Measurements from ENCODE around the gene FBXO21.
"Not testable (repeated sequence)": the region's sequence is repeated elsewhere in the genome, so short reads cannot be mapped to it uniquely, and the experiment has no call there.

The FBXO21 gene

GRCh38 chr12:117134721-117135120 lies 55.5 kb downstream of the FBXO21 start:
- ATAC-seq: no peak

- peak; percentile 65 to 80 for ATAC-seq
These were observed 56.2 kb downstream of the FBXO21 start for GRCh38 chr12:117134059-117134458.

DNA sequence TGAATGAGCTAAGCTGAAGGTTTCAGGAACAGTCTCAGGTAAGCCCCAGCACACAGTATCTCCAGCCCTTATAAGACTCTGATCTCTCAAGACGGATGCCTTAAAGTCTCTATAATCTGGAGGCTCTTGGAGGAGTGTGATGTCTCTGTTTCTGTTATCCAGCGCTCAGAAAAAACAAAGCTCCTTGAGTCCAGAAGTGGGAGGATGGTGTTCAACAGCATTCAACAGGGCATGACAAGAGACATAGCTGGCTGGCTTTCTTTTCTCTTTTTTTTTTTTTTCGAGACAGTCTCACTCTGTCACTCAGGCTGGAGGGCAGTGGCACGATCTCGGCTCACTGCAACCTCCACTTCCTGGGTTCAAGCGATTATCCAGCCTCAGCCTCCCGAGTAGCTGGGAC lies 59.5 kb downstream of the FBXO21 start:
- ATAC-seq: no peak

DNA sequence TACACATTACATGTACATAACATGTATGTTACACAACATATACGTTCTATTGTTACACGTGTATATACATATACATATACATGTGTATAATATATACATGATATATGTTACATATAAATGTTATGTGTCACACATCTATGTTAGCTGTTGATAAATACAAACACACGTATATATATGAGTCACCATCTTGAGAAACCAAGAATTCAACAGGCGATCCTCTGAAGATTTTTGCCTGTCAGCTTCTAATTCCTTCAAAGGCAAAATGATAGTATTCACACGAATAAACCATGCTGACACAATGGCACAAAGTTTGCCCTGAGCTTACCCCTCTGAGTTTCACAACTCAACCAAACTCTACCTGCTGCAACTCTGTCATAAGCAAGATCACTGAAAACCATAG lies 60.9 kb downstream of the FBXO21 start:
- ATAC-seq: no peak

DNA sequence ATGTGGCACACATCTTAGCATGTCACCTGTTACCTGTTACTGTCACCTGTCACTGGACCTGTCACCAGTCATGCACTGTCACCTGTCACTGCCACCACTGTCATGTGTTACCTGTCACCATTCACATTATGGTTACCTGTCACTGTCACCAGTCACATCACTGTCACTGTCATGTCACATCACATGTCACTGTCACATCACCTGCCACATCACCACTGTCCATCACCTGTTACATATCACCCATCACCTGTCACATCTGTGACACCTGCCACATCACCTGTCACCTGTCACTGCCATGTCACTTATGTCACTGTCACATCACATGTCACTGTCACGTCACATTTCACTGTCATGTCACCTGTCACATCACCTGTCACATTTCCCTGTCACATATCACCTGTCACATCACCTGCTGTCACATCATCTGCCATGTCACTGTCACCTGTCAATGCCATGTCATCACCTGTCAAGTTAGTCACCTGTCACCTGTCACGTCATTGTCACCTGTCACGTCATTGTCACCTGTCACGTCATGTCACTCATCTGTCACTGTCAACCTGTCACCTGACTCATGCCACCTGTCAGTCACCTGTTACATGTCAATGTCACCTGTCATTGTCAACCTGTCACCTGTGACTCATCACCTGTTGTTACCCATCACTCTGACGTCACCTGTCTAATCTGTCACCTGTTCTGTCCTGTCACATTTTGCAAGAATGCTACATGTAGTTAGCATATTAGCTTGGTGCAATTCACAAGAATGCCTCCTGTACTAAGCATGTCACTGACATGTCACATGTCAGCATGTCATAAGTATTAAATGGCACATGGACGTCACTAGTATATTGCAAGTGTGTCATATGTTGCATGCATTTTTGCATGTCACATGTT lies 62.1 kb downstream of the FBXO21 start:
- ATAC-seq: no peak

DNA sequence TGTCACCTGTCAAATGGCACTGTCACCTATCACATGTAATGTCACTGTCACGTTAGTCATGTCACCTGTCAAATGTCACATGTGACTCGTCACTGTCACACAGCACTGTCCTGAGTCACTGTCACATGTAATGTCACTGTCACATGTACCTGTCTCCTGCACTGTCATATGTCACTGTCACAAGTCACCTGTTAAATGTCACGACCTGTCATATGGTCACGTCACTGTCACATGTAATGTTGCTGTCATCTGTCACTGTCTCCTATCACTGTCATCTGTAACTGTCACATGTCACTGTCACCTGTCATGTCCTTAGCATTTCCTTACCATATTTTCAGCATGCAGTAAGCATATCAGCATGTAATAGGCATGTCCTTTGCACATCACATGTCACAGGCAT lies 63.9 kb downstream of the FBXO21 start:
- no peak for ATAC-seq

DNA sequence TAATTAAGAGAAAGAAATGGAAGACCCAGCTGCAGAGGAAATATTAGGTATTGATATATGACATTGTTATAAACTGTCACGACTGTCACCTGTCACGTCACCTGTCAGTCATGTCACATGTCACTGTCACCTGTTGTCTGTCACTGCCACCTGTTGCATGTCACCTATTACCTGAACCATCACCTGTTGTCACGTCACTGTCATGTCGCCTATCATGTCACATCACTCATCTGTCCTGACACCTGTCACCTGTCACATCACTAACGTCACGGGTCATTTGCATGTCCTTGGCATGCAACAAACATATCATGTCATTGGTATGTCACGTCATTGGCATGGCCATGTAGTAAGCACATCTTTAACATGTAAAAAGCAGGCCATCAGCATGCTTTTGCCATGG lies 64.5 kb downstream of the FBXO21 start:
- ATAC-seq: no peak

DNA sequence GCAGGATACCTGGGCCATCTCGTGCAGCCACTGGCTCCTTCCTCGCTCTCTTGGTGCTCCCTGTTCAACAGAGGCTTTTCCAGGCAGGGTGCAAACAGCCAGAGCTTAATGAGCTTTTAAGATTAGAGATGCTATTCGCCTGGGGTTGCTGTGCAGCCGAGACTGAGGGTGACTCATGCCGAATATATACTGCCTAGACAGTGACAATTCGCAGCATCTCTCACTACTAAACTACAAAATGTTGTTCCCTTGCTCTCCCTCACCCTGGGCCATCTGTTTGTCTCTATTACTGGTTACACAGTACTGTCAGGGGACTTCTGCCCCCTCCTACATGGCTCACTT lies 65.0 kb downstream of the FBXO21 start:
- ATAC-seq: no peak

- ATAC-seq: no peak
These were observed 65.6 kb downstream of the FBXO21 start for GRCh38 chr12:117124421-117125271.

DNA sequence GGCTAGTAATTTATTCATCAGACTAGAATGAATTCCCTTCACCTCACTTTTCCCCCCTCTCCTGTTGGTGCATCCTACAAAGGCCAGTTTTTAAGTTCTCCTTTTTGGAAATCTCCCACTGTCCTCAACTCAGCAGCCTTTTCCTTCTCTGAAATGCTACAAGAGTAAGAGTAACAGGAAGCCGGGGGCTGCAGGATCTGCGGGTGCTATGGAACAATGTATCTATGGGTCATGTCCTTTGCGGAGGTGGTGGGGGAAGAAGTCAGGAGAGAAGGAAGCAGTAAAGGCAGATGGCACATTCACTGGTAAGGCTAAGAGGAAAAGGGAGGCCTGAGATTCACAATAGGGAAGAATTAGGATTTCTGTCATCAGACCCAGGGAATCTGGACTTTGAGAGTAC lies 68.8 kb downstream of the FBXO21 start:
- no peak for ATAC-seq

GRCh38 chr12:117120787-117121186 lies 69.5 kb downstream of the FBXO21 start:
- no peak for ATAC-seq

- no peak for ATAC-seq
These were observed 70.6 kb downstream of the FBXO21 start for GRCh38 chr12:117119592-117120198.

DNA sequence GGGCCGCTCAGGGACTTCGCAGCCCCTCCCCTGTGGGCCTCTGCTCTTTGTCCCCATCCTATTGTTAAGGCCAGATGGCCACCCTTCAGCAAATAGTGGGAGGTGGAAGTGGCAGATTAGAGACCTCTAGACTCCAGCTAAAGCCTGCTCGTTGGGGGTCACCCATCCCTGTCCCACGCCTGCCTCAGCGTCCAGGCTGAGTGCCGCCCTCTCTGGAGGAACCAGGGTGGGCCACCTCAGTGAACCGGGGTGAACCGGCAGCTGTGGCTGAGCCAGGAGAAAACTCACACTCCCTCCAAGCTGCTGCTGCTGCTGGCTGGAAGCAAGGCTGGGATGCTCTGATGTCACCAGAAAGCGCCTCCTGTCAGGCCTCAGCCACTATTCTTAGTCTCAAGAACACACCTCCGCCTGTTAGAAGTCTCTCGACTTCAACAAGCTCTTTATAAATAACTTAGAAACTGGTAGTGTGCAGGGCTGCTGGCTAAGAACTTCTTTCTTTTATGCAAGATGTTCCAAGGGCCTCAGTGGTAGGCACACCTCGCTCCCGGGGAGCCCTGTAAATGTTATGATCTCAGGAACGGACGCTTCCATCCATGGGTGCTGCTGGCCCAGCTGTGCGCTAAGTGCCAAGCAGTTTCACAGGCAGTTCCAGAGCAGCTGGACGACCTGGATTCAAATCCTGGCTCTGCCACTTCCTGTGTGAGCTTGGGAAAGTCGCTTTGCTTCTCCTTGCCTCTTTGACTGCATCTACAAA lies 71.3 kb downstream of the FBXO21 start:
- ATAC-seq: no peak

DNA sequence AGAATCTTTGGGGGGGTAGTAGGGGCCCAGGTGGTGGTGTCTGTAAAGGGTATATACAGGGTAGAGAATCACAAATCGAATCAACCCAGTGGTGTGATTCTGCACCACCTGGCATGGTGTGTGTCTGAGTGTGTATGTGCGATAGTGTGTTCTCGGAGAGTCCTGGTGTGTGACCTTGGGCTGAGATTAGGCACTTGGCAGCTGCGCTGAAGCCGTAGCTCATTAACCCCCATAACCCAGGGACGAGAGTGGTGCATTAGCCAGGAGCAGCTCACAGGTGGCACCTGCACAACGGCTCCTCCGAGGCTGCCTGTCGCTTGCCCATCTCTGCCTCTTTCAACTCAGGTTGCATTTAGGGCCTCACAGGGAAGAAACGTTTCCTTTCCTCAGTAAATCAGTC lies 75.5 kb downstream of the FBXO21 start:
- no peak for ATAC-seq

DNA sequence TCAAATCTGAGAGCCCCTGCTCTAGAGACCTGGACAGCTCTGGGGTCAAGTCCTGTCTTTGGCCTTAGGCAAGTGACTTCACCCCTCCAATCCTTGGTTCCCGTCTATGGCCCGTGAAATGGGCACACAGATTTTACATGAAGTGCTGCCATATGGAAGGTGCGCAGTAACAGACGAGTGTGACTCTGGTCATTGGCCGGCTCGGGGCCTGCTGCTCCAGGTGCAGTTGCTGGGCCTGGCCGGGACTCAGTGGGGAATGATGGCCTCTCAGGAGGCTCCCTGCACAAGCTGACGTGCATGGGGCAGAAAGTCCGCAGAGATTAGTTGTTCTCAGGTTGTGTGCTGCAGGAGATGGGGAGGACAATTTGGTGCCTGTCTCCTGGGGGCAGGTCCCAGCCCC lies 77.0 kb downstream of the FBXO21 start:
- no peak for ATAC-seq

- no peak for ATAC-seq
These were observed 78.3 kb downstream of the FBXO21 start for GRCh38 chr12:117111821-117112595.

DNA sequence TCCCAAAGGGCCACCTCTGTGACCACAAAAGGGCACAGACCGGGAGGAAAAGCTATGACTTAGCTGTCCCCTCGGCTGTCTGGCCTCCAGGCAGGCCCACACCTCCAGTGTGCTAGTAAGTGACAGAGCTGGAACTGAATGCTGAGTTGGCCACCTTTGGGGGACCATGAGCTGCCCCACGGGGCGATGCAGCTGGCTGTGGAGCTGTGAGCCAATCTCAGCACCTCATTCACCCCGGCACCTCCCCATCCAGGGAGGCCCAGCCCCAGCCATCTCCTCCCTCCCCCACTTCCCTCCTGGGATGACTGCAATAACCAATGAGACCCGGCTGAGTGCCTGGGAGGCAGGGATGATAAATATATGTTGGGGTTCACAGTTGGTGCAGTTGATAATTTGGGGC lies 78.9 kb downstream of the FBXO21 start:
- ATAC-seq: no peak

GRCh38 chr12:117109943-117110635 lies 80.2 kb downstream of the FBXO21 start:
- ATAC-seq: no peak

- ATAC-seq: peak; percentile 75 to 93
These were observed 84.4 kb downstream of the FBXO21 start for GRCh38 chr12:117105902-117106301.

- ATAC-seq: not testable (repeated sequence)
These were observed 86.3 kb downstream of the FBXO21 start for GRCh38 chr12:117104003-117104402.

DNA sequence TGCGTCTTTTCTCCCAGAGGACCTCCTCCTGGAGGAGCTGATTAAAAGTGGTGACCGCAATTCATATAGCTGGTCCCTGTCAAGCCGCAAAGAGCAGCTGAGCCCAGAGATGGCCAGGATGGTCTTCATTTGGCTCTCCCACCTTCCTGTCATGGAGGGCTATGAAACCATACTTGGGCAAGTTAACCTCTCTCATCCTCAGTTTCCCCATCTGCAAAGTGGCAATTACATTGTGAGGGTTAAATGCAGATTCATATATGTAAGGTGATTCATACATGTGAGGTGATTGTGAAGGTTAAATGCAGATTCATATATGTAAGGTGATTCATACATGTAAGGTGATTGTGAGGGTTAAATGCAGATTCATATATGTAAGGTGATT lies 87.5 kb downstream of the FBXO21 start:
- ATAC-seq: no peak

All from activated CD4-positive, CD25-positive, alpha-beta regulatory T cell treated with anti-CD3 and anti-CD28 coated beads, Interleukin-2, amount 50 U/mL, for 24 hours (primary cell).